MG63 (cell line): ENCODE data around the gene HNRNPH3. TPM values are rescaled to one million over a fixed set of nuclear protein-coding genes. Genes with fewer than 3 reads are reported as not detected.
"Not testable (repeated sequence)": the region's sequence is repeated elsewhere in the genome, so short reads cannot be mapped to it uniquely, and the experiment has no call there.

Source experiments
- DNase-seq: peaks from one replicate; pipeline ENCODE4 v3.0.0-alpha.2; 2020
- H3K27me3 ChIP-seq: fragments of 250-450 bp; sonication (Bioruptor Pico); 2 replicates; pipeline ENCODE4 v1.5.1; 2020; ENCODE audit warnings: mild to moderate bottlenecking, moderate library complexity
- H3K36me3 ChIP-seq: fragments of 250-450 bp; sonication (Bioruptor Pico); 2 replicates; pipeline ENCODE4 v1.5.1; 2020; ENCODE audit warnings: mild to moderate bottlenecking, moderate library complexity
- H3K4me3 ChIP-seq: fragments of 250-450 bp; sonication (Bioruptor Pico); 2 replicates; pipeline ENCODE4 v1.5.1; 2020; ENCODE audit warnings: mild to moderate bottlenecking, moderate library complexity
- H3K9me3 ChIP-seq: fragments of 250-450 bp; sonication (Bioruptor Pico); 2 replicates; pipeline ENCODE4 v1.5.1; 2020; ENCODE audit warnings: mild to moderate bottlenecking, moderate library complexity
- total RNA-seq: library from RNA; depleted of rRNA; stranded (reverse); fragments of >200 nt; shearing (Covaris generic); gene quantifications from 2 replicates; pipeline ENCODE4 v1.2.3, GENCODE V29; 2014; ENCODE audit warnings: low replicate concordance; rRNA removed

The HNRNPH3 gene, protein sequence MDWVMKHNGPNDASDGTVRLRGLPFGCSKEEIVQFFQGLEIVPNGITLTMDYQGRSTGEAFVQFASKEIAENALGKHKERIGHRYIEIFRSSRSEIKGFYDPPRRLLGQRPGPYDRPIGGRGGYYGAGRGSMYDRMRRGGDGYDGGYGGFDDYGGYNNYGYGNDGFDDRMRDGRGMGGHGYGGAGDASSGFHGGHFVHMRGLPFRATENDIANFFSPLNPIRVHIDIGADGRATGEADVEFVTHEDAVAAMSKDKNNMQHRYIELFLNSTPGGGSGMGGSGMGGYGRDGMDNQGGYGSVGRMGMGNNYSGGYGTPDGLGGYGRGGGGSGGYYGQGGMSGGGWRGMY
- 29.8 and 50.1 TPM in 2 replicates for total RNA-seq

DNA sequence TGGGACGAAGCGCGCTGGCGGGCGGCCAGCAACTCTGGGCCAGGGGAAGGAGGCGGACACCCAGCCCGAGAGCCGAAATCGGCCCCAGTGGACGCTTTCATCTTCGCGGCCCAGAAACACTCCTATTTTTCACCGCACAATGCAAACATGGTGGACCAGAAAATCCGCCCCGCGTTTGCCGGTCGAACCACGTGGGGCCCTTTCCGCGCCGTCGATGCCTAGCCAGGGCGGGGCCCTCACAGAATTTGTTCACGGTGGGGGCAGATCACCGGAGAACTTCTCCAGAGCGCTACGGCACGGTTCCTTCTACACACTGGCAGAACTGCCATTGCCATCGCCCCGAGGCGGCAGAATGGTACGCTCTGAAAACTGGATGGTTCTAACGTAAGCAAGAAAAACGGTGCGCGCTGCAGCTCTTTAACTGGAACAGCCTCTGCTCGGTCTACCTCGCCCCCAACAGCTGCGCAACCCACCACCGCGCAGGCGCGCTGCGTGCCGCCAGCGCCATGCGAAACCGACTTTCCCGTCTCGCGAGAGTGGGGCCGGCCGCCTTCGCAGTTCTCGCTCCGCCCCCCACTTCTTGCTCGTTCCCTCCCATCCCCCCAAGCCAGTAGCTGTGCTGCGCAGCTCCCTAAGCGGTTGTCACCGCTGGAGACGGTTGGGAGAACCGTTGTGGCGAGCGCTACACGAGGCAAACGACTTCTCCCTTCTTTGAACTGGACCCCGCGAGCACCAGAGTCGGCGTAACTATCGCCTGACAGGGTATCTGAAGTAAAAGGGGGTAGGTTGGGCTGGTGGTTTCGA, at the start of gene HNRNPH3:
Gene HNRNPH3 (plus strand): TSS at position 610 of the 804 bp plus-strand sequence. CDS start 5,158 bp downstream, outside the sequence.
- peak; percentile 95 for DNase-seq
- H3K27me3 ChIP-seq = no peaks in the 10 kb centered on the region
- peak within 1 kb of the TSS; percentile 93 for H3K4me3 ChIP-seq
- H3K36me3 ChIP-seq = peaks cover 43% of the 10 kb centered on the region
- no peaks in the 10 kb centered on the region for H3K9me3 ChIP-seq

DNA sequence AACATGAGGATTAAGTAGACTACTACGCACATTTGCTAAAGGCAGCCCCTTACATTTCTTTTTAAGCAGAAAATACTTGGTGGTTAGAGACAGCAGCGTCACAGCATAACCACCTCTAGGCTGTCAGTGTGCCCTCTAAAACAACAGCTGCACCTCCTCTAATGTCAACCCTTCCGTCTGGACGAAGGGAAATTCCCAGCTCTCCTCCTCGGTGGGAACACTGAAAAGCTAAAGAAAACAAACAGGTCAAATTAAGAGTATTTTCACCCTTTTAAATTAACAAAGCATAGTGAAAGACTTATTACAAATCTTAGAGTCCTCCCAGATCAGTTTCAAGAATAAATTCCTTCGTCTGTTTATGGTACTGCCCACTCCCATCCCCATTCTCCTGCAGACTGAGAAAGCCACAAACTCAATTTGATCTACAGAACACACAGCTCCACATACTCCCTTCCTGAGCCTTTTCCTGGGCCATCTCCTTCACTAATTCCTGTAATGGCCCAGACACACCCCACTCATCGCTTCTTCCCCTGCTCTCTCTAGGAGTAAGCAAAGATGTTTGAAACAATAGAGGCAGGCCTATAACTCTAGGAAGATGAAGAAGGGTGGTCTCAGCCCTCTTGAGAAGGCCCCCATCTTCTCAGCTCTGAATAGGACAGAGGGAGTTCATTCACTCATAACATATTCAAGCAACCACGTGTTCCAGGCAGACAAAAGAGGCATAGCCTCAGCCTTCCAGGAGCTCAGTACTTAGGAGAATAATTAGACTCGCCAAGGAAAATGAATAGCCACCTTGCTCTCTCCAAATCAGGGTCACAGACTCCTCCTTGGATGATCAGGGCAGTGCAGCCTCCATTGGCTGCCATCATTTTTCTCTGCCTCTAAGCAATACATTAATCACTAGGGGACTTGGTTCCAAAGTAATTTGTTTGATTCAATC, 47.5 kb upstream of the HNRNPH3 start:
- Histone ChIP-seq H3K27me3 (no peaks in the 10 kb centered on the region), H3K36me3 (no peaks in the 10 kb centered on the region), H3K4me3 (no peak overlapping the region), H3K9me3 (no peaks in the 10 kb centered on the region)
- DNase-seq = peak; percentile 20

DNA sequence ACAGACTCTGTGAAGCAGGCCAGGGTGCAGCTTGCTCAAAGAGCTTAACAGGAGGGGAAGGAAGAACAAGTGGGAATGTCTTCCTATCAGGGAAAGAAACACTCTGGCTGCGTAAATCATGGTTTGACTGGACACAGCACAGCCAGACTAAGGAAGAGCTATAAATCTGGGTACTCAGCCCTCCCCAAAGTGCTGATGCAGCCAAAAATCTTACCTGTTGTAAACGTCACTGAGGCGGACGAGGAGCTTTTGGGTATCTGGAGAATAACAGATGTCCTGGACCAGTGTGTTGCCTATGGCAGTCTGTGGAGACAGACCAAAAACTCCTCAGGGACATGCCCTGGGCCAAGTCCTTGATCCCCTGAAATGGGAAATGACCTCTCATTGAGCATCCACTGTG, 43.1 kb upstream of the HNRNPH3 start:
- no peak overlapping the region for H3K4me3 ChIP-seq
- DNase-seq = no peak
- no peaks in the 10 kb centered on the region for H3K27me3 ChIP-seq
- H3K36me3 ChIP-seq = no peaks in the 10 kb centered on the region
- H3K9me3 ChIP-seq = no peaks in the 10 kb centered on the region

DNA sequence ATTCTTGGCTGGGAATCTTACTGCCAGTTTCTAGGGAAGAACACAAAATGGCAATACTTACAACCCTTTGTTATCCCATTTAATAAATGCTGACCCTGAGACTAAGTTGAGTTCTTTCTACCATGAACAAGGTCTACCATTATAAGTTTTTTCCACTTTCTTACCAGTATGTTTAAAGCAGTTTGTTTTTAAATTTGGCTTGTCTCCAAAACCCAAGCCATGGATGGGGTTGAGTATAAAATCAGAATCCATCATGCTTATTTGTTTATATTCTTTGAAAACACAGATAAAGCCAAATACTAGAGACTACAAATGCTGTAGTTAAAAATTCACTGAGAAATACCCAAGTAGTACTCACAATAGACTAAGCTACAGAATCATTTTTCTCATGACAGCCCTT, 41.1 kb upstream of the HNRNPH3 start:
- Histone ChIP-seq H3K27me3 (no peaks in the 10 kb centered on the region), H3K9me3 (no peaks in the 10 kb centered on the region), H3K4me3 (no peak overlapping the region), H3K36me3 (no peaks in the 10 kb centered on the region)
- no peak for DNase-seq

DNA sequence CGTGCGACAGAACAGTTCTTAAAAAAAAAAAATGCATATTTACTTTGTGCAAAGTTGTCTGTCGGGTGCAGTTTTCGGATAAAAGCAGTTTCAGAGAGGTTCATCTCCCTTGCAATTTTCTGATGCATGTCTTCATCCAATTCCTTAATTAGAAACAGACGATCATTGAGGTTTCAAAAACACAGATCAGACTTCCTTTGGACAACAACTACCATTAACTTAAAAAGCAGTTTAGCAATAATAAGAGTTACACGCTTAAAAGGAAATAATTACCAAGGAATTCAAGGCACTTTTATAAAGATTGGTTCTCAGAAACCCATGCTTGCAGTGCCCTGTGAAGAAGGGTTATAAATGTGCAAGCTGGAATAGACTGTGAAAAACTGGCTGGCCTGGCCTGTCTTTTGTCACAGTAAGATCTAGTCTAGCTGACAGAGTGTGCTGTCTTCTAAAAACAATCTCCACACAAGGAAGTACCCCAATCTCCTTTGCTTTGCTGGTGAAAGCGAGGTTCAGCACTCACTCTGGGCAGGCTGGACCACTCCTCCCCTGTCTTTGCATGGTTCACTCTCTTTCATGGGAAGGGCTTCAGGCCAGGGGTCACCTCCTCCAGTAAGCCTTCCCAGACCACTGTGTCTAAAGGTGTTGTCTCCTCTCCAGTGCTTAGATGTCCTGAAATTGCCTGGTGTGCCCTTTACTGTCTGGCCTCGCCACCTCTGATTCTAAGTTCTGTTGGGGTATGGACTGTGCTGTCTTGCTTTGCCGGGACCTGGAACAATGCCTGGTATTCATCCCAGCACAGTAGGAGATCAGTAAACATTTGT, 34.8 kb upstream of the HNRNPH3 start:
- no peaks in the 10 kb centered on the region for H3K36me3 ChIP-seq
- DNase-seq = no peak
- H3K27me3 ChIP-seq = no peaks in the 10 kb centered on the region
- no peaks in the 10 kb centered on the region for H3K9me3 ChIP-seq
- no peak overlapping the region for H3K4me3 ChIP-seq

- no peaks in the 10 kb centered on the region for H3K9me3 ChIP-seq
- no peak for DNase-seq
- H3K36me3 ChIP-seq = no peaks in the 10 kb centered on the region
- H3K27me3 ChIP-seq = no peaks in the 10 kb centered on the region
- no peak overlapping the region for H3K4me3 ChIP-seq
Observed at GRCh38 chr10:68301301-68301700, 30.6 kb upstream of the HNRNPH3 start.

- H3K36me3 ChIP-seq = no peaks in the 10 kb centered on the region
- H3K27me3 ChIP-seq = no peaks in the 10 kb centered on the region
- H3K9me3 ChIP-seq = no peaks in the 10 kb centered on the region
- no peak for DNase-seq
- H3K4me3 ChIP-seq = no peak overlapping the region
Observed at GRCh38 chr10:68301790-68302502, 29.9 kb upstream of the HNRNPH3 start.

GRCh38 chr10:68302503-68302823, 29.4 kb upstream of the HNRNPH3 start:
- Histone ChIP-seq H3K9me3 (no peaks in the 10 kb centered on the region), H3K4me3 (no peak overlapping the region), H3K36me3 (no peaks in the 10 kb centered on the region), H3K27me3 (no peaks in the 10 kb centered on the region)
- DNase-seq = no peak

- Histone ChIP-seq H3K27me3 (no peaks in the 10 kb centered on the region), H3K4me3 (no peak overlapping the region), H3K36me3 (no peaks in the 10 kb centered on the region), H3K9me3 (no peaks in the 10 kb centered on the region)
- DNase-seq = no peak
Observed at GRCh38 chr10:68302871-68303270, 29.0 kb upstream of the HNRNPH3 start.

- Histone ChIP-seq H3K36me3 (no peaks in the 10 kb centered on the region), H3K4me3 (no peak overlapping the region), H3K9me3 (no peaks in the 10 kb centered on the region), H3K27me3 (no peaks in the 10 kb centered on the region)
- DNase-seq = no peak
Observed at GRCh38 chr10:68303849-68304412, 27.9 kb upstream of the HNRNPH3 start.

GRCh38 chr10:68305854-68306253, 26.0 kb upstream of the HNRNPH3 start:
- H3K27me3 ChIP-seq = no peaks in the 10 kb centered on the region
- no peaks in the 10 kb centered on the region for H3K9me3 ChIP-seq
- no peak for DNase-seq
- no peak overlapping the region for H3K4me3 ChIP-seq
- no peaks in the 10 kb centered on the region for H3K36me3 ChIP-seq

GRCh38 chr10:68310531-68310930, 21.3 kb upstream of the HNRNPH3 start:
- H3K9me3 ChIP-seq = no peaks in the 10 kb centered on the region
- no peak for DNase-seq
- no peaks in the 10 kb centered on the region for H3K36me3 ChIP-seq
- H3K27me3 ChIP-seq = no peaks in the 10 kb centered on the region
- H3K4me3 ChIP-seq = no peak overlapping the region

DNA sequence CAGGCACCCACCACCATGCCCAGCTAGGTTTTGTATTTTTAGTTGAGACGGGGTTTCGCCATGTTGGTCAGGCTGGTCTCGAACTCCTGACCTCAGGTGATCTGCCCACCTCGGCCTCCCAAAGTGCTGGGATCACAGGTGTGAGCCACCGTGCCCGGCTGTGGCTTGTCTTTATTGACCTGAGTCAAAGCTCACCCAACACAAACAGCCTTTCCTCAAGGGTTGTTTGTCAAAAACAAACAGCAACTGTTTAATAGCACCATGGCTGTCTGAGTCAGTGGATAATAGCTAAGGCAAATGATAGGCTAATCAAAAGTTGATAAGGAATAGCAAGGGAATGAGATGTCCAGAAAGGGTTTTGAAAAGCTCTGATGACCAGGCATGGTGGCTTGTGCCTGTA, 16.9 kb upstream of the HNRNPH3 start:
- not testable (repeated sequence) for H3K4me3 ChIP-seq, H3K27me3 ChIP-seq, DNase-seq, H3K36me3 ChIP-seq
- peaks cover 12% of the 10 kb centered on the region for H3K9me3 ChIP-seq

GRCh38 chr10:68315582-68315981, 16.3 kb upstream of the HNRNPH3 start:
- no peak for DNase-seq
- peaks cover 12% of the 10 kb centered on the region for H3K9me3 ChIP-seq
- H3K27me3 ChIP-seq = no peaks in the 10 kb centered on the region
- no peaks in the 10 kb centered on the region for H3K36me3 ChIP-seq
- H3K4me3 ChIP-seq = no peak overlapping the region

GRCh38 chr10:68318331-68319059, 13.4 kb upstream of the HNRNPH3 start:
- Histone ChIP-seq H3K27me3 (no peaks in the 10 kb centered on the region), H3K9me3 (peaks cover 12% of the 10 kb centered on the region), H3K4me3 (no peak overlapping the region), H3K36me3 (no peaks in the 10 kb centered on the region)
- no peak for DNase-seq
